SK-N-MC (cell line): ENCODE data around the gene DRICH1.

Experiments
- EZH2 ChIP-seq: fragments of 200-600 bp; sonication (generic); IDR thresholded peaks from one replicate; pipeline ENCODE4 v1.6.1; 2017; ENCODE audit warnings: antibody characterized with exemption
- POLR2AphosphoS5 ChIP-seq: IDR thresholded peaks from 2 replicates; pipeline ENCODE4 v1.6.1; 2012; ENCODE audit warnings: mild to moderate bottlenecking, low read depth, low read length, borderline replicate concordance

GRCh38 chr22:23652711-23653110 lies 20.6 kb upstream of the DRICH1 start:
- TF ChIP-seq POLR2AphosphoS5 = no peak
- no peak for TF ChIP-seq EZH2
